ENCODE data around the gene DLEU7. TPM values are rescaled to one million over a fixed set of nuclear protein-coding genes. Genes with fewer than 3 reads are reported as not detected.

The DLEU7 gene
- 1 to 10 TPM in 6 of 8 experiments, under 1 TPM in 1, not detected in 1; 0.31 to 4.8 (median 3.1) TPM for total RNA-seq

GRCh38 chr13:50843257-50844083 lies at the start of gene DLEU7:
TSS of gene DLEU7 (minus strand) at chr13:50843692. CDS start at chr13:50843646, 46 bp downstream.
- in situ Hi-C loops (cut with MboI; ENCODE audit: low pct_unique_long_range_greater_than_20kb in 2 of 9, low sequenced_read_pairs in 9 of 9, unreplicated experiment in 9 of 9): no loop called here
- peak in 5 of 8 experiments; percentile 80 to 89 (median 84) for ATAC-seq (replicated peaks in 6 of 8)
- Histone ChIP-seq H3K4me3 (peak within 1 kb of the TSS; percentile 25 to 41 (median 38)), H3K27ac (peak within 1 kb of the TSS in 1 of 2 donors; percentile 5), H3K4me1 (replicated peaks in 1 of 2) (peaks cover 14 to 18% of the 10 kb centered on the region in 2 donors)
- 0 to 88% (median 15%) methylated on average over 1 to 15 of the region's 78 CpGs; no CpG with 5 or more reads in 3 of the 10 experiments for WGBS, 10 experiments

GRCh38 chr13:50892210-50892944 lies 48.9 kb upstream of the DLEU7 start:
- Histone ChIP-seq H3K27ac (no peak overlapping the region), H3K4me1 (replicated peaks in 1 of 2) (peaks cover 0 to 5% of the 10 kb centered on the region in 2 donors), H3K4me3 (no peak overlapping the region)
- ATAC-seq (replicated peaks in 6 of 8): no peak
- 45 to 100% (median 73%) methylated on average over 2 to 7 of the region's 7 CpGs for WGBS, 10 experiments
- in situ Hi-C loops (cut with MboI; ENCODE audit: low pct_unique_long_range_greater_than_20kb in 2 of 9, low sequenced_read_pairs in 9 of 9, unreplicated experiment in 9 of 9): no loop called here

GRCh38 chr13:50891206-50891605 lies 47.7 kb upstream of the DLEU7 start:
- H3K4me3 ChIP-seq: no peak overlapping the region
- peaks cover 0 to 5% of the 10 kb centered on the region in 2 donors for H3K4me1 ChIP-seq (replicated peaks in 1 of 2)
- no peak for ATAC-seq (replicated peaks in 6 of 8)
- in situ Hi-C loops (cut with MboI; ENCODE audit: low pct_unique_long_range_greater_than_20kb in 2 of 9, low sequenced_read_pairs in 9 of 9, unreplicated experiment in 9 of 9): no loop called here
- H3K27ac ChIP-seq: no peak overlapping the region

GRCh38 chr13:50889317-50889716 lies 45.8 kb upstream of the DLEU7 start:
- no peak overlapping the region for H3K27ac ChIP-seq
- in situ Hi-C loops (cut with MboI; ENCODE audit: low pct_unique_long_range_greater_than_20kb in 2 of 9, low sequenced_read_pairs in 9 of 9, unreplicated experiment in 9 of 9): no loop called here
- H3K4me1 ChIP-seq (replicated peaks in 1 of 2): peaks cover 0 to 5% of the 10 kb centered on the region in 2 donors
- ATAC-seq (replicated peaks in 6 of 8): no peak
- WGBS, 10 experiments: 0 to 80% (median 33%) methylated on average over 1 of the region's 1 CpG; no CpG with 5 or more reads in 1 of the 10 experiments
- no peak overlapping the region for H3K4me3 ChIP-seq

- WGBS, 10 experiments: 30 to 100% (median 58%) methylated on average over 1 of the region's 1 CpG; no CpG with 5 or more reads in 3 of the 10 experiments
- H3K4me3 ChIP-seq: no peak overlapping the region
- in situ Hi-C loops (cut with MboI; ENCODE audit: low pct_unique_long_range_greater_than_20kb in 2 of 9, low sequenced_read_pairs in 9 of 9, unreplicated experiment in 9 of 9): no loop called here
- ATAC-seq (replicated peaks in 6 of 8): no peak
- no peak overlapping the region for H3K27ac ChIP-seq
- peaks cover 0 to 2% of the 10 kb centered on the region in 2 donors for H3K4me1 ChIP-seq (replicated peaks in 1 of 2)
Observed at GRCh38 chr13:50888362-50888761, 44.9 kb upstream of the DLEU7 start.

- no peak for ATAC-seq (replicated peaks in 6 of 8)
- 89 to 100% (median 96%) methylated on average over 5 to 7 of the region's 7 CpGs; no CpG with 5 or more reads in 1 of the 10 experiments for WGBS, 10 experiments
Observed at GRCh38 chr13:50887151-50887550, 43.7 kb upstream of the DLEU7 start.

GRCh38 chr13:50884265-50884664 lies 40.8 kb upstream of the DLEU7 start:
- in situ Hi-C loops (cut with MboI; ENCODE audit: low pct_unique_long_range_greater_than_20kb in 2 of 9, low sequenced_read_pairs in 9 of 9, unreplicated experiment in 9 of 9): no loop called here
- H3K4me3 ChIP-seq: no peak overlapping the region
- no peak overlapping the region for H3K27ac ChIP-seq
- 50 to 100% (median 86%) methylated on average over 1 of the region's 1 CpG; no CpG with 5 or more reads in 5 of the 10 experiments for WGBS, 10 experiments
- H3K4me1 ChIP-seq (replicated peaks in 1 of 2): no peaks in the 10 kb centered on the region
- ATAC-seq (replicated peaks in 6 of 8): no peak

More at GRCh38 chr13:50887151-50887550, 43.7 kb upstream of the DLEU7 start:
- Histone ChIP-seq H3K4me3 (no peak overlapping the region), H3K4me1 (replicated peaks in 1 of 2) (no peaks in the 10 kb centered on the region), H3K27ac (no peak overlapping the region)
- in situ Hi-C loops (cut with MboI; ENCODE audit: low pct_unique_long_range_greater_than_20kb in 2 of 9, low sequenced_read_pairs in 9 of 9, unreplicated experiment in 9 of 9): no loop called here

- WGBS, 10 experiments: 0 to 44% methylated on average over 1 of the region's 1 CpG; no CpG with 5 or more reads in 8 of the 10 experiments
- in situ Hi-C loops (cut with MboI; ENCODE audit: low pct_unique_long_range_greater_than_20kb in 2 of 9, low sequenced_read_pairs in 9 of 9, unreplicated experiment in 9 of 9): no loop called here
- Histone ChIP-seq H3K27ac (no peak overlapping the region), H3K4me3 (no peak overlapping the region), H3K4me1 (replicated peaks in 1 of 2) (no peaks in the 10 kb centered on the region)
- ATAC-seq (replicated peaks in 6 of 8): peak in 1 of 8 experiments; percentile 93
Observed at GRCh38 chr13:50883728-50884127, 40.2 kb upstream of the DLEU7 start.

GRCh38 chr13:50882816-50883435 lies 39.4 kb upstream of the DLEU7 start:
- WGBS, 10 experiments: 81 to 98% (median 92%) methylated on average over 3 to 5 of the region's 5 CpGs; no CpG with 5 or more reads in 1 of the 10 experiments
- H3K27ac ChIP-seq: no peak overlapping the region
- ATAC-seq (replicated peaks in 6 of 8): no peak
- in situ Hi-C loops (cut with MboI; ENCODE audit: low pct_unique_long_range_greater_than_20kb in 2 of 9, low sequenced_read_pairs in 9 of 9, unreplicated experiment in 9 of 9): no loop called here
- no peak overlapping the region for H3K4me3 ChIP-seq
- H3K4me1 ChIP-seq (replicated peaks in 1 of 2): no peaks in the 10 kb centered on the region

- ATAC-seq (replicated peaks in 6 of 8): peak in 1 of 8 experiments; percentile 34
Observed at GRCh38 chr13:50873991-50874390, 30.5 kb upstream of the DLEU7 start.

GRCh38 chr13:50873467-50873866 lies 30.0 kb upstream of the DLEU7 start:
- Histone ChIP-seq H3K4me1 (replicated peaks in 1 of 2) (no peaks in the 10 kb centered on the region), H3K27ac (no peak overlapping the region), H3K4me3 (no peak overlapping the region)
- peak in 2 of 8 experiments; percentile 22 to 74 for ATAC-seq (replicated peaks in 6 of 8)
- in situ Hi-C loops (cut with MboI; ENCODE audit: low pct_unique_long_range_greater_than_20kb in 2 of 9, low sequenced_read_pairs in 9 of 9, unreplicated experiment in 9 of 9): no loop called here
- 0 to 90% (median 38%) methylated on average over 1 to 2 of the region's 2 CpGs; no CpG with 5 or more reads in 2 of the 10 experiments for WGBS, 10 experiments

More at GRCh38 chr13:50873991-50874390, 30.5 kb upstream of the DLEU7 start:
- WGBS, 10 experiments: 0 to 100% (median 62%) methylated on average over 1 to 2 of the region's 2 CpGs; no CpG with 5 or more reads in 2 of the 10 experiments
- in situ Hi-C loops (cut with MboI; ENCODE audit: low pct_unique_long_range_greater_than_20kb in 2 of 9, low sequenced_read_pairs in 9 of 9, unreplicated experiment in 9 of 9): no loop called here
- Histone ChIP-seq H3K4me1 (replicated peaks in 1 of 2) (no peaks in the 10 kb centered on the region), H3K27ac (no peak overlapping the region), H3K4me3 (no peak overlapping the region)

- in situ Hi-C loops (cut with MboI; ENCODE audit: low pct_unique_long_range_greater_than_20kb in 2 of 9, low sequenced_read_pairs in 9 of 9, unreplicated experiment in 9 of 9): no loop called here
- Histone ChIP-seq H3K27ac (no peak overlapping the region), H3K4me1 (replicated peaks in 1 of 2) (no peaks in the 10 kb centered on the region), H3K4me3 (no peak overlapping the region)
- ATAC-seq (replicated peaks in 6 of 8): no peak
- 50 to 100% (median 92%) methylated on average over 1 of the region's 1 CpG; no CpG with 5 or more reads in 3 of the 10 experiments for WGBS, 10 experiments
Observed at GRCh38 chr13:50871405-50871804, 27.9 kb upstream of the DLEU7 start.

- in situ Hi-C loops (cut with MboI; ENCODE audit: low pct_unique_long_range_greater_than_20kb in 2 of 9, low sequenced_read_pairs in 9 of 9, unreplicated experiment in 9 of 9): no loop called here
- no peak for ATAC-seq (replicated peaks in 6 of 8)
- Histone ChIP-seq H3K27ac (no peak overlapping the region), H3K4me1 (replicated peaks in 1 of 2) (no peaks in the 10 kb centered on the region), H3K4me3 (no peak overlapping the region)
- WGBS, 10 experiments: 33 to 100% (median 59%) methylated on average over 1 to 3 of the region's 3 CpGs
Observed at GRCh38 chr13:50867637-50867945, 24.1 kb upstream of the DLEU7 start.
